ENCODE data around the gene CD2AP. TPM values are rescaled to one million over a fixed set of nuclear protein-coding genes. Genes with fewer than 3 reads are reported as not detected.

The CD2AP gene
- total RNA-seq, 4 donors from 2014 or later = 21.2 to 34.4 (median 24.5) TPM

GRCh38 chr6:47669684-47670513 is 192.3 kb downstream of the CD2AP start:
- H3K4me3 ChIP-seq = no peak overlapping the region
- ATAC-seq = no peak
- no peaks in the 10 kb centered on the region for H3K4me1 ChIP-seq
- no peak for TF ChIP-seq POLR2AphosphoS5 (IDR thresholded peaks at IDR 0.05)
- no peak for TF ChIP-seq CTCF (IDR thresholded peaks at IDR 0.05)
- no peak for TF ChIP-seq POLR2A (IDR thresholded peaks at IDR 0.05)
- TF ChIP-seq EP300 (IDR thresholded peaks at IDR 0.05) = no peak
- H3K9me3 ChIP-seq = no peaks in the 10 kb centered on the region
- no peak overlapping the region for H3K27ac ChIP-seq
- no peaks in the 10 kb centered on the region for H3K27me3 ChIP-seq
- no peaks in the 10 kb centered on the region for H3K36me3 ChIP-seq
- 21 to 24% methylated on average over 5 of the region's 6 CpGs for WGBS, 2 donors (ENCODE audit: low coverage in 1 of 2)

GRCh38 chr6:47670851-47671250 is 193.3 kb downstream of the CD2AP start:
- Histone ChIP-seq H3K4me1 (no peaks in the 10 kb centered on the region), H3K27ac (no peak overlapping the region), H3K9me3 (no peaks in the 10 kb centered on the region), H3K36me3 (no peaks in the 10 kb centered on the region), H3K27me3 (no peaks in the 10 kb centered on the region), H3K4me3 (no peak overlapping the region)
- 53 to 75% methylated on average over 2 to 3 of the region's 3 CpGs for whole genome bisulfite sequencing, 2 donors (ENCODE audit: low coverage in 1 of 2)
- no peak for ATAC-seq
- TF ChIP-seq POLR2A (IDR thresholded peaks at IDR 0.05) = no peak
- TF ChIP-seq CTCF (IDR thresholded peaks at IDR 0.05) = no peak
- TF ChIP-seq POLR2AphosphoS5 (IDR thresholded peaks at IDR 0.05) = no peak
- TF ChIP-seq EP300 (IDR thresholded peaks at IDR 0.05) = no peak

GRCh38 chr6:47671777-47672176 is 194.2 kb downstream of the CD2AP start:
- no peak for ATAC-seq
- WGBS, 2 donors (ENCODE audit: low coverage in 1 of 2) = 65 to 76% methylated on average over 1 of the region's 1 CpG
- Histone ChIP-seq H3K4me3 (no peak overlapping the region), H3K27me3 (no peaks in the 10 kb centered on the region), H3K9me3 (no peaks in the 10 kb centered on the region), H3K27ac (no peak overlapping the region), H3K4me1 (no peaks in the 10 kb centered on the region), H3K36me3 (no peaks in the 10 kb centered on the region)
- no peak for TF ChIP-seq EP300 (IDR thresholded peaks at IDR 0.05)
- no peak for TF ChIP-seq POLR2AphosphoS5 (IDR thresholded peaks at IDR 0.05)
- no peak for TF ChIP-seq CTCF (IDR thresholded peaks at IDR 0.05)
- no peak for TF ChIP-seq POLR2A (IDR thresholded peaks at IDR 0.05)

- no peaks in the 10 kb centered on the region for H3K9me3 ChIP-seq
Measured at GRCh38 chr6:47672816-47673215, 195.2 kb downstream of the CD2AP start.

More at GRCh38 chr6:47672816-47673215, 195.2 kb downstream of the CD2AP start:
- Histone ChIP-seq H3K27ac (no peak overlapping the region), H3K4me3 (no peak overlapping the region), H3K27me3 (no peaks in the 10 kb centered on the region), H3K4me1 (no peaks in the 10 kb centered on the region), H3K36me3 (no peaks in the 10 kb centered on the region)
- no peak for ATAC-seq
- 86% methylated on average over 1 of the region's 1 CpG; no CpG with 5 or more reads in 1 of the 2 donors for WGBS, 2 donors (ENCODE audit: low coverage in 1 of 2)
- TF ChIP-seq POLR2A (IDR thresholded peaks at IDR 0.05) (no peak), EP300 (IDR thresholded peaks at IDR 0.05) (no peak), CTCF (IDR thresholded peaks at IDR 0.05) (no peak), POLR2AphosphoS5 (IDR thresholded peaks at IDR 0.05) (no peak)

Data from gastroesophageal sphincter (tissue), 4 donors.